Measurements from ENCODE around the gene ERCC6L2. TPM values are rescaled to one million over a fixed set of nuclear protein-coding genes. Genes with fewer than 3 reads are reported as not detected.

ERCC6L2 gene
- total RNA-seq = 22.6 and 25.2 TPM in 2 replicates

GRCh38 chr9:95875305-95876137, at the start of gene ERCC6L2:
TSS of gene ERCC6L2 (plus strand) at chr9:95875691. CDS start at chr9:95876039, 348 bp downstream.

Data from airway epithelial cell (primary cell).